22Rv1 (cell line): ENCODE measurements around the gene BPIFB3.

Experiments used
- CTCF ChIP-seq: fragments of 450-650 bp; IDR thresholded peaks from 2 replicates; pipeline ENCODE4 v1.5.1; 2017; ENCODE audit warnings: mild to moderate bottlenecking
- ZFX ChIP-seq: fragments of 450-650 bp; IDR thresholded peaks from 2 replicates; pipeline ENCODE4 v1.6.1; 2017; ENCODE audit warnings: antibody characterized with exemption, borderline replicate concordance

- TF ChIP-seq CTCF, result no peak
- no peak for TF ChIP-seq ZFX
Measured at GRCh38 chr20:33016581-33017109, 37.1 kb upstream of the BPIFB3 start.
